Osteoblast (primary cell): Measurements from ENCODE around the gene ABCB8. TPM values are rescaled to one million over a fixed set of nuclear protein-coding genes. Genes with fewer than 3 reads are reported as not detected.

Experiments used
- DNase-seq: peaks from one replicate; pipeline ENCODE4 v3.0.0; 2011; ENCODE audit warnings: low spot score, mixed read lengths; ENCODE audit not compliant: insufficient read length; ENCODE audit errors: missing footprints
- H2AFZ ChIP-seq: 2 replicates; pipeline ENCODE4 v1.6.0; 2011; ENCODE audit warnings: mild to moderate bottlenecking, low read length
- H3K27ac ChIP-seq: 2 replicates; pipeline ENCODE4 v1.5.1; 2011; ENCODE audit warnings: mild to moderate bottlenecking, low read depth, low read length, moderate library complexity
- H3K27me3 ChIP-seq: 2 replicates; pipeline ENCODE4 v1.6.0; 2012; ENCODE audit warnings: mild to moderate bottlenecking, control low read depth, inconsistent platforms, low read length, moderate library complexity; ENCODE audit not compliant: insufficient read depth
- H3K36me3 ChIP-seq: 2 replicates; pipeline ENCODE4 v1.5.1; 2011; ENCODE audit warnings: mild to moderate bottlenecking, low read length, control low read depth, moderate library complexity; ENCODE audit not compliant: insufficient read depth
- H3K4me1 ChIP-seq: 2 replicates; pipeline ENCODE4 v1.5.1; 2011; ENCODE audit warnings: mild to moderate bottlenecking, low read length, control low read depth, moderate library complexity; ENCODE audit not compliant: insufficient read depth
- H3K4me2 ChIP-seq: 2 replicates; pipeline ENCODE4 v1.6.0; 2011; ENCODE audit warnings: mild to moderate bottlenecking, low read length; ENCODE audit not compliant: insufficient read depth
- H3K4me3 ChIP-seq: fragments of 200-600 bp; sonication (generic); 3 replicates; pipeline ENCODE4 v1.5.1; 2012; ENCODE audit warnings: mild to moderate bottlenecking, low read length, inconsistent platforms; ENCODE audit not compliant: insufficient read depth
- H3K79me2 ChIP-seq: 2 replicates; pipeline ENCODE4 v1.6.0; 2012; ENCODE audit warnings: mild to moderate bottlenecking, low read length, control low read depth, inconsistent platforms; ENCODE audit not compliant: insufficient read depth
- H3K9me3 ChIP-seq: 2 replicates; pipeline ENCODE4 v1.5.1; 2011; ENCODE audit warnings: low read depth, low read length, control low read depth
- H4K20me1 ChIP-seq: 2 replicates; pipeline ENCODE4 v1.6.0; 2012; ENCODE audit warnings: mild to moderate bottlenecking, low read length, control low read depth; ENCODE audit not compliant: insufficient read depth
- total RNA-seq: library from RNA; depleted of rRNA; stranded (reverse); fragments of >200 nt; gene quantifications from 2 replicates; pipeline ENCODE4 v1.2.3, GENCODE V29; 2012
- TF ChIP-seq, protein P1 (sequence below): IDR thresholded peaks from 2 replicates; pipeline ENCODE4 v1.5.1; 2011; ENCODE audit warnings: mild to moderate bottlenecking, low read depth, low read length, moderate library complexity; ENCODE audit errors: extremely low read depth

Gene ABCB8
- total RNA-seq, 1 donor: 32.6 TPM

DNA sequence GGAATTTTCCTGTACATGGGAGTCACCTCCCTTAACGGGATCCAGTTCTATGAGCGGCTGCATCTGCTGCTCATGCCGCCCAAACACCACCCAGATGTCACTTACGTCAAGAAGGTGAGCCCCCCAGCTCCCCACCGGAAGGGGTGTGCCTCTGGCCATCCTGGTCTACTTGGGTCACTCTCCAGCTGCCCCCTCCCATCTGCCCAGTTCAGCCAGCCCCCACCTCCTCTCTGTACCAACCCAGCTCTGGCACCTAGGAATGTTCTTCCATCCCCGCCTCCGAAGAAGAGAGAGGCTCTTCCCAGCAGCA is 47.4 kb downstream of the ABCB8 start:
- no peaks in the 10 kb centered on the region for H3K27me3 ChIP-seq
- peaks cover 21% of the 10 kb centered on the region for H4K20me1 ChIP-seq
- H3K4me3 ChIP-seq: no peak overlapping the region
- no peak overlapping the region for H3K4me2 ChIP-seq
- peaks cover 8% of the 10 kb centered on the region for H3K4me1 ChIP-seq
- no peak overlapping the region for H2AFZ ChIP-seq
- no peak overlapping the region for H3K27ac ChIP-seq
- DNase-seq: peak; percentile 81
- TF ChIP-seq, protein P1, sequence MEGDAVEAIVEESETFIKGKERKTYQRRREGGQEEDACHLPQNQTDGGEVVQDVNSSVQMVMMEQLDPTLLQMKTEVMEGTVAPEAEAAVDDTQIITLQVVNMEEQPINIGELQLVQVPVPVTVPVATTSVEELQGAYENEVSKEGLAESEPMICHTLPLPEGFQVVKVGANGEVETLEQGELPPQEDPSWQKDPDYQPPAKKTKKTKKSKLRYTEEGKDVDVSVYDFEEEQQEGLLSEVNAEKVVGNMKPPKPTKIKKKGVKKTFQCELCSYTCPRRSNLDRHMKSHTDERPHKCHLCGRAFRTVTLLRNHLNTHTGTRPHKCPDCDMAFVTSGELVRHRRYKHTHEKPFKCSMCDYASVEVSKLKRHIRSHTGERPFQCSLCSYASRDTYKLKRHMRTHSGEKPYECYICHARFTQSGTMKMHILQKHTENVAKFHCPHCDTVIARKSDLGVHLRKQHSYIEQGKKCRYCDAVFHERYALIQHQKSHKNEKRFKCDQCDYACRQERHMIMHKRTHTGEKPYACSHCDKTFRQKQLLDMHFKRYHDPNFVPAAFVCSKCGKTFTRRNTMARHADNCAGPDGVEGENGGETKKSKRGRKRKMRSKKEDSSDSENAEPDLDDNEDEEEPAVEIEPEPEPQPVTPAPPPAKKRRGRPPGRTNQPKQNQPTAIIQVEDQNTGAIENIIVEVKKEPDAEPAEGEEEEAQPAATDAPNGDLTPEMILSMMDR: no peak
- peaks cover 41% of the 10 kb centered on the region for H3K36me3 ChIP-seq
- H3K79me2 ChIP-seq: peaks cover 28% of the 10 kb centered on the region
- no peaks in the 10 kb centered on the region for H3K9me3 ChIP-seq

- TF ChIP-seq, protein P1: no peak
- Histone ChIP-seq H3K9me3 (no peaks in the 10 kb centered on the region), H4K20me1 (peaks cover 21% of the 10 kb centered on the region), H2AFZ (no peak overlapping the region), H3K4me1 (peaks cover 10% of the 10 kb centered on the region), H3K36me3 (peaks cover 41% of the 10 kb centered on the region), H3K4me3 (no peak overlapping the region), H3K27ac (no peak overlapping the region), H3K4me2 (no peak overlapping the region), H3K79me2 (peaks cover 28% of the 10 kb centered on the region), H3K27me3 (no peaks in the 10 kb centered on the region)
- DNase-seq: no peak
Observed at GRCh38 chr7:151075978-151076426, 47.8 kb downstream of the ABCB8 start.

DNA sequence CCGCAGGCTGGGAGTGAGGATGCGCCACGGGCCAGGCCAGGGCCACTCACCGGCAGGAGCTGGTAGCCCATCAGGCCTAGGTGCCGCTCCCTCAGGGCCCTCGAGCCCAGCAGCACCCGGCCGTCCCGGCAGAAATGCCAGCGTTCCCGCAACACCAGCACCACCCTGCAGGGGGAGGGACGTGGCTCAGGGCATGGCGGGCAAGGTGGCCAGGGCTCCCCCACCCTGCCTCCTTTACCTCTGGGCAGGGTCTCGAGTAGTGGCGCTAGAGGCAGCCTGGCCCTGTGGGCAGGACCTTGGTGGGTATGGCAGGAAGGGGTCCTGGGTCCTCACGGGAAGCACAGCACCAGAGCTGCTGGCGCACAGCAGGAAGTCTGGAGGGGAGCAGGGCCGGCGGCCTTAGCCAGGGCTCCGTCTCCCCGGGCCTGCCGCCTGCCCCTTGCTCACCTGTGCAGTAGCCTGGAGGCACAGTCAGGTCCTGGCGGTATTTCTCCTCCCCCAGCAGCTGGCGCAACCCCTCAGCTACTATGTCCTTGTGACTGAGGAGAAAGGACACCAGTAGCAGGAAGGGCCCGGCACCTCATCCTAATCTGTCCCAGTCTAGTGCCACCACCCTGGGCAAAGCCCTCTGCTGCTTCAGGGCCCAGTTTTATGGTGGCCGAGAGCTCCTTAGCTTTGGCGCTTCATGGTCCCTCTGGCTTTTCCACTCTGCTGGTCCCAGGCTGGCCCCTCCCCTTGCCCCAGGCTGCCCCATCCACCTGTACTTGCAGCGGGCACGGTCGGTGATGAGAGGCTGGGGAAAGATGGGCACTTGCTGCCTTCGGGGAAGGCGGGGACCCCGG is 48.8 kb downstream of the ABCB8 start:
- TF ChIP-seq, protein P1: peak; percentile 43
- H3K36me3 ChIP-seq: peaks cover 32% of the 10 kb centered on the region
- no peak overlapping the region for H3K4me3 ChIP-seq
- H3K4me1 ChIP-seq: peaks cover 20% of the 10 kb centered on the region
- H3K79me2 ChIP-seq: peaks cover 31% of the 10 kb centered on the region
- H3K4me2 ChIP-seq: no peak overlapping the region
- H3K27ac ChIP-seq: no peak overlapping the region
- no peaks in the 10 kb centered on the region for H3K27me3 ChIP-seq
- no peaks in the 10 kb centered on the region for H3K9me3 ChIP-seq
- H4K20me1 ChIP-seq: peaks cover 21% of the 10 kb centered on the region
- DNase-seq: peak; percentile 90
- no peak overlapping the region for H2AFZ ChIP-seq

DNA sequence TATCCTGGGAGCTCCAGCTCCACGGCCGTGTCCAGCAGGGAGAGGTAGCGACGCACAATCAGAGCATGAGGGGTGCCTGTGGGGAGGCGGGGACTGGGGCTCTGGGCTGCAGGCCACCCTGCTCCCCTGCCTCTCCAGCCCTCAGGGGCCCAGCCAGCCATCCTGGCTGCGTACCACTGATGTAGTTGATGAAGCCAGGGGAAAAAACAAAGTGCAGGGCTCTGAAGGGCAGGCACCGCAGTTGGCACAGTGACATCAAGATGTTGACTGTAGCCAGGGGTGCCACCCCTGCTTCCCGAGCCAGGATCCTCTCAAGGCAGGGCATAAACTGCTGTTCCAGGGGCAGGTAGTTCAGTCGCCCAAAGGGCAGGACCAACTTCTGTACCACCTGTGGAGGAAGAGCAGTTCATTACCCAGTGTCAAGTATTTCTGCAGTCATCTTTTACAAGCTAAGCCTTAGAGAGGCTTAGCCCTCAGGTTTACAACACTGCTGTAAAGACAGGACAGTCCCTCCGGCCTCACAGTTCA is 49.5 kb downstream of the ABCB8 start:
- Histone ChIP-seq H3K27ac (no peak overlapping the region), H3K79me2 (peaks cover 38% of the 10 kb centered on the region), H3K4me1 (peaks cover 27% of the 10 kb centered on the region), H3K9me3 (no peaks in the 10 kb centered on the region), H3K36me3 (peaks cover 26% of the 10 kb centered on the region), H4K20me1 (peaks cover 21% of the 10 kb centered on the region), H3K27me3 (no peaks in the 10 kb centered on the region), H3K4me2 (no peak overlapping the region), H3K4me3 (no peak overlapping the region), H2AFZ (no peak overlapping the region)
- peak; percentile 87 for DNase-seq
- TF ChIP-seq, protein P1: no peak
